SK-N-SH treated with all-trans-retinoic acid at 6 μM for 48 hours (cell line): ENCODE measurements around the gene SHANK3.

ENCODE experiments used
- ATAC-seq: fragments of 200-7000 bp; cut with Tn5 transposase; 3 replicates; pipeline ENCODE4 v1.9.1; 2020; ENCODE audit warnings: mild to moderate bottlenecking, moderate library complexity
- ARNTL ChIP-seq: fragments of 450-650 bp; formaldehyde crosslinking; IDR thresholded peaks from 2 replicates; pipeline ENCODE4 v1.5.0; 2020; ENCODE audit warnings: low read depth, mild to moderate bottlenecking, moderate library complexity, borderline replicate concordance
- BACH2 ChIP-seq: fragments of 250-450 bp; sonication (Bioruptor Pico); IDR thresholded peaks from 2 replicates; pipeline ENCODE4 v1.9.0; 2021; ENCODE audit warnings: mild to moderate bottlenecking, borderline replicate concordance
- CREB5 ChIP-seq: fragments of 250-450 bp; sonication (Bioruptor Pico); IDR thresholded peaks from 2 replicates; pipeline ENCODE4 v1.5.1; 2020; ENCODE audit warnings: low read depth, mild to moderate bottlenecking, moderate library complexity
- CSRNP3 ChIP-seq: fragments of 250-450 bp; sonication (Bioruptor Pico); IDR thresholded peaks from 2 replicates; pipeline ENCODE4 v1.5.1; 2021; ENCODE audit warnings: mild to moderate bottlenecking, moderate library complexity
- ESRRG ChIP-seq: fragments of 250-450 bp; sonication (Bioruptor Pico); IDR thresholded peaks from 2 replicates; pipeline ENCODE4 v1.6.1; 2021; ENCODE audit warnings: mild to moderate bottlenecking
- GLIS3 ChIP-seq: fragments of 250-450 bp; sonication (Bioruptor Pico); IDR thresholded peaks from 2 replicates; pipeline ENCODE4 v1.5.0; 2020; ENCODE audit warnings: mild to moderate bottlenecking, moderate library complexity
- ISL1 ChIP-seq: fragments of 250-450 bp; sonication (Bioruptor Pico); IDR thresholded peaks from 2 replicates; pipeline ENCODE4 v2.1.2; 2022; ENCODE audit warnings: mild to moderate bottlenecking, moderate library complexity
- OSR1 ChIP-seq: fragments of 250-450 bp; sonication (Bioruptor Pico); IDR thresholded peaks from 2 replicates; pipeline ENCODE4 v1.8.0; 2022; ENCODE audit warnings: moderate library complexity, mild to moderate bottlenecking, inconsistent platforms
- PATZ1 ChIP-seq: fragments of 250-450 bp; sonication (Bioruptor Pico); IDR thresholded peaks from 2 replicates; pipeline ENCODE4 v1.8.0; 2020; ENCODE audit warnings: mild to moderate bottlenecking, moderate library complexity, borderline replicate concordance
- POU6F1 ChIP-seq: fragments of 250-450 bp; sonication (Bioruptor Pico); IDR thresholded peaks from 2 replicates; pipeline ENCODE4 v1.8.0; 2021; ENCODE audit warnings: low read depth, mild to moderate bottlenecking, moderate library complexity, borderline replicate concordance
- PPARA ChIP-seq: fragments of 250-450 bp; sonication (Bioruptor Pico); IDR thresholded peaks from 2 replicates; pipeline ENCODE4 v1.5.0; 2020; ENCODE audit warnings: mild to moderate bottlenecking, borderline replicate concordance
- RARB ChIP-seq: fragments of 250-450 bp; sonication (Bioruptor Pico); IDR thresholded peaks from 2 replicates; pipeline ENCODE4 v1.8.0; 2021; ENCODE audit warnings: mild to moderate bottlenecking, moderate library complexity
- SNAI2 ChIP-seq: fragments of 250-450 bp; sonication (Bioruptor Pico); IDR thresholded peaks from 2 replicates; pipeline ENCODE4 v1.5.0; 2020; ENCODE audit warnings: mild to moderate bottlenecking, moderate library complexity
- TCF4 ChIP-seq: fragments of 250-450 bp; sonication (Bioruptor Pico); IDR thresholded peaks from 2 replicates; pipeline ENCODE4 v1.8.0; 2021; ENCODE audit warnings: mild to moderate bottlenecking, moderate library complexity, borderline replicate concordance
- TOX ChIP-seq: fragments of 250-450 bp; sonication (Bioruptor Pico); IDR thresholded peaks from 2 replicates; pipeline ENCODE4 v1.8.0; 2021; ENCODE audit warnings: mild to moderate bottlenecking, moderate library complexity, borderline replicate concordance
- TSHZ2 ChIP-seq: fragments of 250-450 bp; sonication (Bioruptor Pico); IDR thresholded peaks from 2 replicates; pipeline ENCODE4 v1.5.0; 2020; ENCODE audit warnings: mild to moderate bottlenecking, moderate library complexity
- ZC3H10 ChIP-seq: fragments of 250-450 bp; sonication (Bioruptor Pico); IDR thresholded peaks from 2 replicates; pipeline ENCODE4 v1.5.1; 2021; ENCODE audit warnings: mild to moderate bottlenecking, moderate library complexity
- ZFP30 ChIP-seq: fragments of 450-650 bp; formaldehyde crosslinking; IDR thresholded peaks from 2 replicates; pipeline ENCODE4 v1.5.0; 2022; ENCODE audit warnings: mild to moderate bottlenecking, moderate library complexity
- ZNF565 ChIP-seq: fragments of 450-650 bp; formaldehyde crosslinking; conservative IDR thresholded peaks from 2 replicates; pipeline ENCODE4 v1.5.0; 2020; ENCODE audit warnings: low read depth, mild to moderate bottlenecking, moderate library complexity
- ZNF70 ChIP-seq: fragments of 450-650 bp; formaldehyde crosslinking; IDR thresholded peaks from 2 replicates; pipeline ENCODE4 v1.5.0; 2020; ENCODE audit warnings: mild to moderate bottlenecking, moderate library complexity
- ZNF8 ChIP-seq: fragments of 450-650 bp; formaldehyde crosslinking; IDR thresholded peaks from 2 replicates; pipeline ENCODE4 v1.5.0; 2020; ENCODE audit warnings: mild to moderate bottlenecking, moderate library complexity

The SHANK3 gene

GRCh38 chr22:50719814-50720300, 47.2 kb downstream of the SHANK3 start:
- ATAC-seq = no peak
- no peak for TF ChIP-seq TCF4 (CRISPR knock-in tag)
- TF ChIP-seq RARB = no peak
- TF ChIP-seq TSHZ2 (CRISPR knock-in tag) = no peak
- TF ChIP-seq BACH2 (CRISPR knock-in tag) = no peak
- no peak for TF ChIP-seq PATZ1 (CRISPR knock-in tag)
- no peak for TF ChIP-seq ZC3H10
- TF ChIP-seq OSR1 = no peak
- TF ChIP-seq TOX (CRISPR knock-in tag) = no peak
- TF ChIP-seq GLIS3 (CRISPR knock-in tag) = no peak
- no peak for TF ChIP-seq SNAI2 (CRISPR knock-in tag)
- TF ChIP-seq ARNTL = no peak
- no peak for TF ChIP-seq CSRNP3 (CRISPR knock-in tag)
- no peak for TF ChIP-seq ZNF8 (CRISPR knock-in tag)
- no peak for TF ChIP-seq ZFP30 (CRISPR knock-in tag)

- TF ChIP-seq ESRRG (CRISPR knock-in tag) (no peak), SNAI2 (CRISPR knock-in tag) (no peak), PPARA (CRISPR knock-in tag) (no peak), ZNF565 (CRISPR knock-in tag) (no peak), ZFP30 (CRISPR knock-in tag) (no peak), TSHZ2 (CRISPR knock-in tag) (no peak), ZNF70 (CRISPR knock-in tag) (no peak), CSRNP3 (CRISPR knock-in tag) (no peak), RARB (no peak), PATZ1 (CRISPR knock-in tag) (no peak), ZC3H10 (no peak), ZNF8 (CRISPR knock-in tag) (no peak), BACH2 (CRISPR knock-in tag) (no peak), POU6F1 (CRISPR knock-in tag) (no peak), CREB5 (CRISPR knock-in tag) (no peak), ISL1 (CRISPR knock-in tag) (no peak), ARNTL (no peak)
- no peak for ATAC-seq
Measured at GRCh38 chr22:50720301-50721256, 48.0 kb downstream of the SHANK3 start.
